Activated CD4-positive, alpha-beta T cell treated with anti-CD3 and anti-CD28 coated beads, Interleukin-2, amount 50 U/mL, for 48 hours (primary cell): Measurements from ENCODE around the gene WNT5A.
"Not testable (repeated sequence)": the region's sequence is repeated elsewhere in the genome, so short reads cannot be mapped to it uniquely, and the experiment has no call there.

Experiments
- DNase-seq, 2 experiments: peaks; one replicate each; pipeline ENCODE4 v3.0.0-alpha.2; 2020

The WNT5A gene

GRCh38 chr3:55505102-55505501 lies 18.0 kb upstream of the WNT5A start:
- DNase-seq, result not testable (repeated sequence)

GRCh38 chr3:55501905-55502304 lies 14.8 kb upstream of the WNT5A start:
- DNase-seq, result no peak

DNA sequence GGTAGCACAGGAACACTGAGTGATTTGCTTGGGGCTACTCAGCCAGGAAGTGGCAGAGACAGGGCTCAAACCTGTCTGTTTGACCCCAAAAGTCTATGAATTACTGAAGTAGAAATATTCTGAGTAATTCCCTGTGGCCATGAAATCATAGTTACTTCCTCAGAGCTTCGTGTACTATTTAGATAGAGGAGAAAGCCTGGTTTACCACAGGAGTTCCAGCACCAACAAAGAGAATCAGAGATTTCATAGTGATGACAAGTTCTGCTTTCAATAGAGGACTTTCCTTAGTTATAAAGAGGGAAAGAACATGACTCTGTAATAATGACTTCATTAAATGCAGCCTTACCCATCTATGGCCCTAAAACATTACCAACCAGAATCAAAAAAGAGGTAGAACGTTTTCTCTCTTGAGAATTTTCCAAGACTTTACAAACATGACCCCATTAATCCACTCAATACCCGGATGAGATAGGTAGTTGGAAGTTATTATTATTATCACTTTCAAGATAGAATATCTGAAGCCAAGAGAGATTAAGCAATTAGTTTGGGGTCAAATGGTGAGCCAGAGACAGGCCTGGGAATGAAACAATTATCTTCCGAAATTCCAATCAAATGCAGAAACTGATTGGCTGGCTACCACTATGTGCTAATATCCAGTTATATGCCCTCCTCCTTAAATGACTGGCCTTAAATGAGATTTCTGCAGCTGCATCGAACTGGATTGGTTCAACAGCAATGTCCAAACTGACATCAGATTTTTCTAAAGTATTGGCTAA lies 13.6 kb upstream of the WNT5A start:
- DNase-seq, result no peak

GRCh38 chr3:55498520-55498919 lies 11.4 kb upstream of the WNT5A start:
- no peak for DNase-seq

- no peak for DNase-seq
Observed at GRCh38 chr3:55497250-55497649, 10.1 kb upstream of the WNT5A start.

DNA sequence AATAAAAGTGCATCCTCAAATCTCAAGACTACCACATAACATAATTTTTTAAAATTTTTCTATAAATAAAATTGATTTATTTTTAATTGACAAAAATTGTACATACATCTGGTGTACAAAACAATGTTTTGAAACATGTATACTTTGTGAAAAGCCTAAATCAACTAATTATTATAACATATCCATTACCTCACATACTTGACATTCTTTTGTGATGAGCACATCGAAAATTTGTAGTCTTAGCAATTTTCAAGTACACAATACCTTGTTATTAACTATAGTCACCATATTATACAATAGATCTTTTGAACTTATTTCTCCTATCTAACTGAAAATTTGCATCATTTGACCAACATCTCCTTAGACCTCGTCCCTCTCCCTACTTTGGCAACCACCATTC lies 7.9 kb upstream of the WNT5A start:
- no peak for DNase-seq

DNA sequence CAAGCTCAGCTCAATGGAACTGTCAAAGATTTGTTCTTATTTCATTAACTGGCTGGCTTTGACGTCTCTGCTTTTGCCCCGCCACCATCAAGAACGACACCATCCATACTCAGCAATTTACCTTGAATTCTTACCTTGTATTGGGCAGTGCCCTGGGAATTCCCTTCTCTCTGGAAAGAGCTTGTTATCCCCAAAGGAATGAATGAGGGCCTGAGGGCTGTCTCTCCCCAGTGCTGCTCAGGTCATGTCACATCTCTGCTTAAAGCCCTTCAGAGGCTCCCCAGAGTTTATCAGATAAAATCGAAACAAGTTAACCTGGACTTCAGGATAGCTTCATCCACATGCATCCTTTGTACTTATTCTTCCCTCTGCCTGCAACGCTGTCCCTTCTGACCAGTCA lies 5.9 kb upstream of the WNT5A start:
- no peak for DNase-seq

DNA sequence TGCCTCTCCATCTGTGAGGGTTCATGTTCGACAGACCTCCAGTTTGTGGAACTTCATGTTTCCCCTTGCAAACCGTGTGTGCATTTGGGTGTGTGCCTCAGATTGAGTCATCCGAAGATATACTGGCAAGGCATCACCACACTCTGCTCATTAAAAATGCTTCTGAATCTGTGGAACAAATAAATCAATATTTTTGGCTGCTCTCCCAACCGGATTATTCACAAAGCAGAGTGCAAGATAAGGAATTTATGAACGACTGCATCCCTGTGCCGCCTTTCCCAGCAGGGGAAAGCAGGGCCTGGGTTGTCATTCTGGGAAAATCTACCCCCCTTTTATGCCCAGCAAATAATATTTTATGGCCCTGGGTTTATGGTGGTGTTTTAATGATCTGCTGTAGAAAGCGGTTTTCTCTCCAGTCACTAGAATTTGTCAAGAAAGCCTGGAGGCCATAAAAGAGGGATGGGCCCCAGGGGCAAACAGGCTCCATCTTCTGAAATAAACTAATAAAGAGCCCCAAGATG lies 4.2 kb upstream of the WNT5A start:
- no peak for DNase-seq

GRCh38 chr3:55490276-55490913 lies 3.3 kb upstream of the WNT5A start:
- no peak for DNase-seq

GRCh38 chr3:55489798-55490132 lies 2.7 kb upstream of the WNT5A start:
- no peak for DNase-seq

GRCh38 chr3:55488398-55489055 lies 1.4 kb upstream of the WNT5A start:
- DNase-seq, result no peak

- DNase-seq, result no peak
Observed at GRCh38 chr3:55487381-55488241, 505 bp upstream of the WNT5A start.

GRCh38 chr3:55486101-55486856 lies 827 bp downstream of the WNT5A start:
- DNase-seq, result no peak

- peak; percentile 45 to 53 for DNase-seq
Observed at GRCh38 chr3:55484801-55485791, 2.0 kb downstream of the WNT5A start.

- DNase-seq, result no peak
Observed at GRCh38 chr3:55484191-55484689, 2.9 kb downstream of the WNT5A start.

- no peak for DNase-seq
Observed at GRCh38 chr3:55483196-55484095, 3.7 kb downstream of the WNT5A start.

DNA sequence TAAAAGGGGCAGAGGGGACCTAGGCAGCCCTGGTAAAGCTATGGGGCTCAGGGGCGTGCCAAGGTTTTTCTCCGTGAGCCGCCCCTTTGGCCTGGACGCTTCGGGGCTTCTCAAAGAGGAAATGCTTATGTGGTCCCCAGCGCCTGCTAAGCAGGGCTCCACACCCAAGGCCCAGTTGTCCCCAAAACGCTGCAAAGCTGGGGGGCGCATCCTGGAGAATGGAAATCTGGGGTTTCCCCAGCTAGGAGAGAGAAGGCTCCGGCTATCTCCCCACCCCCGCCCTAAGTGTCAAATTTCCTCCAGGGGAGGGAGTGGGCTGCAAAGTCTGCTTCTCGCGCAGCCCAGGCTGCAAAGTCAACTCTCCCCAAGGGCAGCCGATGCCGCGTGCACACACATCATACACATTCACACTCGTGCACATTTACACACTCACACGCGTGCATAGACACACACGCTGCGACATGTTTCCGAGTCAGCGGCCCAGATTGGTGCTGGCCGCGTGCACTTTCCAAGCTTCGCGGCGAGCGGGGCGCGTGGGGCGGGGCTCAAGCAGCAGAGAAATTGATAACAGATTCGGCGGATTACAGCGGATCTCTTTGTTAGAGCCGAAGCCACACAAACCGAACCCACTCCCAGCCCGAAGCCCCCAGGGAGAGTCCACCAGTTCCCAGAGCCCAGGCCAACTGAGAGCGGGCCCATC lies 4.5 kb downstream of the WNT5A start:
- no peak for DNase-seq

DNA sequence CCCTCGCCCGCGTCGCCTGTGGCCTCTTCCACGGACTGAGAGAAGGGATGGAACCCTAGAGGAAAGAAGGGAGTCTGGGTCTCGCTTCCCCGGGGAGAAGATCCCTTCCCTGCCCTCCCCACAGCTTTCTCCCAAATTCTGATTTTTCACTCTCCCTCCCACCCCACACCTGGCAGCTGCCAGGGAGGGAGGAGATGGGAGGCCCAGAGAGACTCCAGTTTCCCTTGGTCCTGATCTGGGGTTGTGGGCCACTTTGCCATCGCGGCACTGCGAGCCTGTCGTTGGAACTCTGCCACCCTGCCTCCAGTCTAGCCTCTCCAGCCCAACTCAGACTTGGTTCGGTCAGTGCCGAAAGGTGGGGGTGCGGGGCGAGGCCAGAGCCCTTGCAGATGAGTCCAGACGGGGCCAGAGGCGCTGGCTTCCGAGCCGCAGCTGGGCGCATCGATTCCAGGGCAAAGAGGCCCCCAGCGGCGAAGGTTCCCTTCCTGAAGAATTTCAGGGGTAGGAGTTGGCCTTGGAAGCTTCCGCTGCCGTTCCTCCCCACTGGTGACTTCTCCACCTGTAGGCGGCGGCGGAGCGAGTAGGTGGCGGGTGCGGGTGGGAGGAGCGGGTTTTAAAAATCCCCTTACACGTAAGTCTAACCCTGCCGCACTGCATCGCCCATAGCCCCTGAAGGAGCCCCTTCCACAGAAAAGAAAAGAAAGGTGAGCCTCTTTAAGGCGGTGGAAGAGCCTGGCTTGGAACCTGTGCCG lies 5.2 kb downstream of the WNT5A start:
- no peak for DNase-seq
